ENCODE results near the gene PRKN.

The PRKN gene

GRCh38 chr6:161354956-161355355, 1372.6 kb downstream of the PRKN start:
- TF ChIP-seq CTCF (IDR thresholded peaks at IDR 0.05; ENCODE audit: low read depth, low read length), result no peak
- no peak for DNase-seq
- Histone ChIP-seq H3K4me3 (ENCODE audit: low read depth, low read length) (no peak overlapping the region), H3K27me3 (ENCODE audit: insufficient read depth, low read depth, severe bottlenecking) (no peaks in the 10 kb centered on the region), H3K36me3 (no peaks in the 10 kb centered on the region), H3K27ac (no peak overlapping the region), H3K9me3 (ENCODE audit: severe bottlenecking) (no peaks in the 10 kb centered on the region)

- no peak for TF ChIP-seq CTCF (IDR thresholded peaks at IDR 0.05; ENCODE audit: low read depth, low read length)
- no peaks in the 10 kb centered on the region for H3K9me3 ChIP-seq (ENCODE audit: severe bottlenecking)
- no peak overlapping the region for H3K4me3 ChIP-seq (ENCODE audit: low read depth, low read length)
Measured at GRCh38 chr6:161354276-161354840, 1373.2 kb downstream of the PRKN start.

GRCh38 chr6:161353208-161353613, 1374.4 kb downstream of the PRKN start:
- H3K27ac ChIP-seq, result no peak overlapping the region
- H3K4me3 ChIP-seq (ENCODE audit: low read depth, low read length), result no peak overlapping the region
- TF ChIP-seq CTCF (IDR thresholded peaks at IDR 0.05; ENCODE audit: low read depth, low read length), result peak; percentile 56; the same call in 1 of the 2 replicates
- peak; percentile 57 for DNase-seq
- no peaks in the 10 kb centered on the region for H3K36me3 ChIP-seq
- H3K27me3 ChIP-seq (ENCODE audit: insufficient read depth, low read depth, severe bottlenecking), result no peaks in the 10 kb centered on the region
- H3K9me3 ChIP-seq (ENCODE audit: severe bottlenecking), result no peaks in the 10 kb centered on the region

More at GRCh38 chr6:161354276-161354840, 1373.2 kb downstream of the PRKN start:
- no peak for DNase-seq
- Histone ChIP-seq H3K27ac (no peak overlapping the region), H3K36me3 (no peaks in the 10 kb centered on the region), H3K27me3 (ENCODE audit: insufficient read depth, low read depth, severe bottlenecking) (no peaks in the 10 kb centered on the region)

- Histone ChIP-seq H3K9me3 (ENCODE audit: severe bottlenecking) (no peaks in the 10 kb centered on the region), H3K36me3 (no peaks in the 10 kb centered on the region), H3K27ac (no peak overlapping the region), H3K27me3 (ENCODE audit: insufficient read depth, low read depth, severe bottlenecking) (no peaks in the 10 kb centered on the region), H3K4me3 (ENCODE audit: low read depth, low read length) (no peak overlapping the region)
- no peak for TF ChIP-seq CTCF (IDR thresholded peaks at IDR 0.05; ENCODE audit: low read depth, low read length)
- DNase-seq, result no peak
Measured at GRCh38 chr6:161351858-161352257, 1375.7 kb downstream of the PRKN start.

GRCh38 chr6:161349886-161350285, 1377.7 kb downstream of the PRKN start:
- TF ChIP-seq CTCF (IDR thresholded peaks at IDR 0.05; ENCODE audit: low read depth, low read length), result no peak
- DNase-seq, result no peak
- no peaks in the 10 kb centered on the region for H3K27me3 ChIP-seq (ENCODE audit: insufficient read depth, low read depth, severe bottlenecking)
- no peak overlapping the region for H3K27ac ChIP-seq
- H3K9me3 ChIP-seq (ENCODE audit: severe bottlenecking), result no peaks in the 10 kb centered on the region
- H3K4me3 ChIP-seq (ENCODE audit: low read depth, low read length), result no peak overlapping the region
- H3K36me3 ChIP-seq, result no peaks in the 10 kb centered on the region

- Histone ChIP-seq H3K27ac (no peak overlapping the region), H3K27me3 (ENCODE audit: insufficient read depth, low read depth, severe bottlenecking) (no peaks in the 10 kb centered on the region), H3K4me3 (ENCODE audit: low read depth, low read length) (no peak overlapping the region), H3K9me3 (ENCODE audit: severe bottlenecking) (no peaks in the 10 kb centered on the region), H3K36me3 (no peaks in the 10 kb centered on the region)
- no peak for TF ChIP-seq CTCF (IDR thresholded peaks at IDR 0.05; ENCODE audit: low read depth, low read length)
- DNase-seq, result no peak
Measured at GRCh38 chr6:161348628-161348994, 1379.0 kb downstream of the PRKN start.
